Mesenteric fat pad (tissue), 1 donor: Measurements from ENCODE around the gene DCLK3. TPM values are rescaled to one million over a fixed set of nuclear protein-coding genes. Genes with fewer than 3 reads are reported as not detected.

Experiments
- DNase-seq: peaks from one replicate; pipeline ENCODE4 v3.0.0-alpha.2; 2020; ENCODE audit warnings: low spot score
- total RNA-seq: library from RNA; stranded (reverse); fragmentation: NEBNext Ultra II Directional; extraction: Animal tissue kit (Norgen Biotek cat#: 25700); gene quantifications from one replicate; pipeline ENCODE4 v1.2.1, GENCODE V29; 2021
- donor health status: DM: yes; HTN: yes; CAD: no.

Gene DCLK3
- total RNA-seq, 1 donor from 2014 or later, result 0.16 TPM

- DNase-seq, result no peak
Measured at GRCh38 chr3:36769926-36770325, 5.6 kb upstream of the DCLK3 start.

GRCh38 chr3:36765104-36765503, 751 bp upstream of the DCLK3 start:
- DNase-seq, result no peak

GRCh38 chr3:36764704-36765038, 318 bp upstream of the DCLK3 start:
- no peak for DNase-seq

- DNase-seq, result no peak
Measured at GRCh38 chr3:36762918-36763849, 1.2 kb downstream of the DCLK3 start.

DNA sequence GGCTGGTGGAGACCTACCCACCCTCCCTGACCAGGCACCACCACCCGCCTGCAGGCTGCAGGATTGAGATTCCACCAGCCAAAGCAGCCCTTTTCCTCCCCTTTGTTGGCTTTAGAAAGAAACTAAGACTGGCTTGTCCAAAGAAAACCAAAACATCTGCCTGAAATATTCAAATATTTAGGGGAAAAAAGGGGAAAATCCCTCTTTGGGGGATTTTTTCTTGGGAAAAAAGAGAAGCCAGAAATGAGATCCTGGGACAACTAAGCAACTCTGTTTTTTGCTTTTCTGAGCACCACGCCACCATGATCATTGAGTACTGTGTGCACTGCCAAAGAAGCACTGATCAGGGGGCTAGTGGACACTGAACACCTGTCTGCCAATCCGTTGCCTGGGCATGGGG, 2.6 kb downstream of the DCLK3 start:
- no peak for DNase-seq

- no peak for DNase-seq
Measured at GRCh38 chr3:36756269-36756668, 8.1 kb downstream of the DCLK3 start.

GRCh38 chr3:36751326-36751725, 13.0 kb downstream of the DCLK3 start:
- no peak for DNase-seq

- no peak for DNase-seq
Measured at GRCh38 chr3:36750737-36751136, 13.6 kb downstream of the DCLK3 start.

- DNase-seq, result no peak
Measured at GRCh38 chr3:36744763-36745162, 19.6 kb downstream of the DCLK3 start.

DNA sequence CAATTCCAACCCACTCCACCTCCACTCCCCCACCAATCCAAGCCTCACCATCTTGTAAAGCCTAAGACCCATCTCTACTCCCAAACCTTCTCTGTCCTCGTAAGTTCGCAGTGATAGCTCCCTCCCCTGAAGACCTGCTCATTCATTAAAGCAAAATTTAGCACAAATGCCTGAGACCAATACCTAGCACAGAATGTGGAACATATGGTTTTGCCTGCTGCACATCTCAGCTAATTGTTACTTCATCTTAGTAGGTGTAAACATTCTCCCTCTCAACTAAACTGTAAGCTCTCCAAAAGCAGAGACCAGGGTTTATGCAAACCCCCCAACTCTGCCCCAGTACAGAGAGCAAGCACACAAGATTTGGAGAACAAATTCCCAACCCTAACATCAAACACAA, 20.5 kb downstream of the DCLK3 start:
- no peak for DNase-seq

DNA sequence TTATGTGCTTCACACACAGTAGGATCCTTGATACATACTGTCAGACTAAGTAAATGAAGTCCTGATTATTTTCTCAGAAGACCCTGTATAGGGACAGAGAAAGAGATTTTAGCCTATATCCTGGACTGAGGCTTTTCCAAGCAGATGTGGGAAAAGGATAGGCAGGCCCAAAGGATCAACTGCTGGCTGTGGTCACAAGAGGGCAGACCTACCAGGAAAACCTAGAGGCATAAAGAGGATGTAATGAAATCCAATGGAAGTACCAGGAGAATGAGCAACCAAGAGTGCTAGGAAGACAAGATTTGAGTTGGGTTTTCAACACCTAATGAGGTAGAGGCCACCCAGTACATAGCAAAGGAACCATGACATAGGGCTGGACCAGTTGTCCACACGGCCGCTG, 23.1 kb downstream of the DCLK3 start:
- no peak for DNase-seq

- DNase-seq, result no peak
Measured at GRCh38 chr3:36740787-36741186, 23.6 kb downstream of the DCLK3 start.

DNA sequence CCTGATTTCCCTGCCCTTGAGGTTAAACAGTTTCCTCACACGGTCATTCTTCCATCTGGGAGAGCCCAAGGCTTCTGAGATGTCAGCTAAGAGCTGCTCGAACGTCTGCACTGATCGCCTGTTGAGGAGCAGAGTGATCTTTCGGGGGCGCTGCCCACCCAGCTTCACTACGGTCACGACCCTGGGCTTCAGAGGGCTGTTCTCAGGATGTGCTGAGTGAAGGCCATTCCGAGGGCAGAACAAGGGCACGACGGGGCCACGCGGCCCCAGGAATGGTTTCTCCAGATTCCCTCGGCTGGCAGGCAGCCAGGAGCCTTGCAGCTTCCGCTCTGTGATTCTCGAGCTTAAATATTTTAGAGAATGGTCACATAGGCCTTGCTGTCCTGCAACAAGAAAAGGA, 25.7 kb downstream of the DCLK3 start:
- no peak for DNase-seq

DNA sequence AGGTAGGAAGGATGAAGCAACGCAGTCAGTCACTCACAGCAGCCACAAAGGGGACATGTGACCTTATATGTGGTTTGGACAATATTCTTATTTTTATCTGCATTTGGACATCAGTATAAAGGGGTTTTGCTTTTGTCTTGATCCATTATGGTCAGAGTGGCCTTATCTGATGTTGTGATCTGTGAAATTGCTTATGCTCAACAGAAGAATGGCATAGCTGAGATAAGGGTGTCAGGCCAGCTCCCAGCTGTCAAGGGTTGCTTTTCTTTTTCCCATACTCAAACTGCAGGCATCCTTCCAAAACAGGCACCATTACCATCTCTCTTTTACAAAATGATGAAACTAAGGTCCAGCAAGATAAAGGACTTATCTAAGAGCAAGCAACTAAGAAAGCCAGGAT, 28.1 kb downstream of the DCLK3 start:
- no peak for DNase-seq

- DNase-seq, result no peak
Measured at GRCh38 chr3:36734742-36735141, 29.6 kb downstream of the DCLK3 start.

DNA sequence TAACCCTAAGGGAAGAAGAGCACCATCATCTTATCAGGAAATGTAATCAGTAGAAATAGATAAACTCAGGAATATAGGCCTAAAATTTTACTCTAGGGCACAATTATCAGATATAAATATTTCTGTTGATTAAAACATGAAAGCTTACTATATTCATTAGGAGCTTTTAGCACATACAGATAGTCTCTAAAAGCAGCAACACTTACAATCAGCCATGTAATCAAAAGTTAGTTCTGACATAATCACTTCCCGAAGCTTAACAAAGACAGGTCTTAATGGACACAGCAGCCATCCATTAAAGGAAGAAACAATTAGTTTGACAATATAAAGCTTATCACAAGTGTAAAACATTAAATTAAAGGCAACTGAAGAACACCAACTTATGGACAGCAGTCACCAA, 30.6 kb downstream of the DCLK3 start:
- no peak for DNase-seq

DNA sequence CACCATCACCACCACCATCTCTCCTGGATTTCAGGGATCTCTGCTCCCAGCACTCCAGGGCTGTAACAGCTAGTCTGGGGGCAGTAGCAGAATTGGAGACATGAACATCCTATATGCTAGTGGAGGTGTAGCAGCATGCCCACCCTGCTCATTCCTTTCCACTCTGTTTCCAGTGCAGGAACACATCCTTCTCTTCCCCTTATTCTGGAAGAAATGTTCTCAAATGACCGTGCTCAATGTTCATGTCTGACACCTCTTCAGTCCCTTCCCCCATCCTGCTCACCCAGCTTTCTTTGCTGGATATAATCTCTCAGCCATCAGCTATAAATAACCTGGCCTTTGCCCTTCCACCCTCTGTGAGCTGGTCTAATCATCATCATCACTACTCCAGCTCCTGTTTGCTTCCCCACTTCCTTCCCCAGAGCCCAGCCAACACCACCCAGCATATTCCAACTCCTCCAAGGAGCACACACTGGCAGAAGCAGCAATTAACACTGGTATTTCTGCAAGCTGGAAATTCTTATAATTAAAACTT, 31.1 kb downstream of the DCLK3 start:
- DNase-seq, result no peak

DNA sequence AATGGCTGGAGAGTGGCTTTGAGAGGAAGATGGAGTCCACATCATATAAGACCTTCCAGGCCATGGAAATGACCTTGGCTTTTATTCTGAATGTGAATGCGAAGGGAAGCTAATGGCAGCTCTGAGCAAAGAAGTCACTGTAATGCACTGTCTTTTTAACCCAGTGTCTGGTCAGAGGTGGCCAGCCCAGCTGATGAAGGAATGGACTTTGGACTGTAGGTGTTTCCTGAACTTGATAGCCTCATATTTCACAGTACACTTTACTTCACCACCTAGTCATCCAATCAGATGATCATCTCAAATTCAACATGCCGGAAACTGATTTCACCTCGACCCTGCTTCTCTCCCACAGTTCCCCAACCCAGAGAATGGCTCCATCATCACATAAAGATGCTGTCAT, 33.4 kb downstream of the DCLK3 start:
- no peak for DNase-seq

GRCh38 chr3:36729204-36730056, 34.9 kb downstream of the DCLK3 start:
- no peak for DNase-seq

DNA sequence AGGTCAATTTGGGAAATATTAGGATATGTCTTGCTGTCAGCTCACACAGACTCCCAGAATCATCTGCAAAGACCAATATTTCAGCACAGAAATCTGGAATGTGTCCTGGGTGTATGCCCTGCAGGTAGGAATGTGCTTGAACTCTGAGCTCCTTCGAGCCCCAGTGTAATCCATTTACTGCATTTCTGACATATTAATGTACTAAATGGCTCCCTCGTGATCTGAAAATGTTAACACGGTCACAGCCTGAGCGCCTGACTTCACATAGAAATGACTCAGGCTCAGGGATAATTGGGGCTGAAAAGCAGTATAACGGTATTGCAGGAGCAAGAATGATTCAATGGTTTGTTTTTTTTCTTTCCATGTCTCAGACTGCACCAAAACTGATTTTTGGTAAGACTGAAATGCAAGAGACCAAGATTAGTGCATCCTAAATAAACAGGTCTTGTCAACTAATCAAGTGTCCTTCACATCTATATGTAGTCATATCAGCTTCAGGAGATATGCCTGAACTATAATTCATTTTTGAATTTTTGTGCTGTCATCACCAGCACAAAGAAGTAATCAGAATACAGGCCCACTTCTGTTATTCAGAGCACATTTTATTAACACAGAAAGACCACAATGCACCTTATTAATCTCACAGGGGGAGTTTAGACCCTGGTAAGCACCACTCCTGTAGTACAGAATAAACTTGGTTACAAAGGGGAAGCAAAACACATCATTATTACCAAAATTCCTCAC, 49.8 kb downstream of the DCLK3 start:
- no peak for DNase-seq

DNA sequence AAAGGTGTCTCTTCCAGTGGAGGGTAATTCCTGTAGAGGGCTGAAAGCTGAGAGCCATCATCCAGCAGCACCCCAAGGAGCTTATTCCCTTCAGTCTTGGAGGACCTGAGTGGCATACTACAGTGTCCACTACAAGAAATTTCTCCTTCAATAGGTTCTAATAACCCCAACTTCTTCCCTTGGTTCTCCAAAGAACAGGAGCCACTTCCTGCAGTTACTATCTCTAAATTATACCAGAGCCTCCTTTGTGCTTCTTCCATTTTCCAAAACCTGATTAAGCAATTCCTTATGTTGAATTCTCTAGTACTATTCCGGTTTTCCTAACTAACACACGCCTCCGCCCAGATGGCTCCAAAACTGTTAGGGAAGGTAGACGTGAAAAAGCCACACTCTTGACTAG, 50.4 kb downstream of the DCLK3 start:
- DNase-seq, result no peak

DNA sequence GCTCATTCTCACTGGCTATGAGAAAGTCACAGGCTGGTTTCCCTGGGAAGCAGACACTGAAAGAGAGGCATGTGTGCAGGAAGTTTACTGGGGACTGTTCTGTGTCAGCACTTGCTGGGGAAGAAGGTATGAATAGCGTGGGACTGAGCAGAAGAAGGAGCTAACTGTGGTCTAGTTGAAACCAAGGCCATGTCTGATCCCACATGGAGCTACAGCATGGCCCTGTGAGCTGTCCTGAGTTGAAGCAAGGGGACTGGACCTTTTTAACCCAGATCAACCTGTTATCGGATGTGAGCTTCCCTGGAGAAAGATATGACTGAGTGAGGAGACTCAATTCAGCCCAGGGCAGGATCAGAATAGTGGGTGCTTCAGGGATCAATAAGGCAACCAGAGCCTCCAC, 53.7 kb downstream of the DCLK3 start:
- DNase-seq, result no peak
